WTC11 (cell line): Measurements from ENCODE around the gene VIT. TPM values are rescaled to one million over a fixed set of nuclear protein-coding genes. Genes with fewer than 3 reads are reported as not detected.
A peak's percentile ranks its signal among the peaks of the same experiment; 100 is the strongest.

Experiments
- ATAC-seq: fragments of 200-7000 bp; cut with Tn5 transposase; 2 replicates; pipeline ENCODE4 v1.10.0; 2021; ENCODE audit warnings: mild to moderate bottlenecking, moderate library complexity
- CTCF ChIA-PET: fragments of 300-600 bp; sonication (Branson Sonifier 250); formaldehyde crosslinking; loops from one replicate; lab custom pipeline; 2021; ENCODE audit warnings: antibody characterized with exemption; lab: Charles Lee
- POLR2A ChIA-PET: fragments of 350-600 bp; sonication (Branson Sonifier 250); formaldehyde crosslinking; loops from one replicate; lab custom pipeline; 2021; ENCODE audit warnings: antibody characterized with exemption; lab: Charles Lee
- DNase-seq: peaks from one replicate; pipeline ENCODE4 v3.0.0; 2021; ENCODE audit warnings: low spot score
- H3K27ac Mint-ChIP-seq: 2 replicates; pipeline ENCODE4 v1.8.0; 2021; ENCODE audit warnings: mixed read lengths
- H3K27me3 Mint-ChIP-seq: 2 replicates; pipeline ENCODE4 v1.8.0; 2021; ENCODE audit warnings: low read depth, mild to moderate bottlenecking, moderate library complexity, mixed read lengths
- H3K36me3 Mint-ChIP-seq: 2 replicates; pipeline ENCODE4 v1.8.0; 2021; ENCODE audit warnings: mixed read lengths
- H3K4me1 Mint-ChIP-seq: 2 replicates; pipeline ENCODE4 v1.8.0; 2022; ENCODE audit warnings: mixed read lengths
- H3K4me3 Mint-ChIP-seq: 2 replicates; pipeline ENCODE4 v1.8.0; 2021; ENCODE audit warnings: mild to moderate bottlenecking, moderate library complexity, mixed read lengths
- H3K9me3 Mint-ChIP-seq: 2 replicates; pipeline ENCODE4 v1.8.0; 2021; ENCODE audit warnings: mixed read lengths
- AFF4 ChIP-seq: sonication (generic); formaldehyde crosslinking; IDR thresholded peaks from 2 replicates; pipeline ENCODE4 v1.8.1; 2023; ENCODE audit warnings: mild to moderate bottlenecking, missing genetic modification reagents, borderline replicate concordance
- ARID4B ChIP-seq: sonication (generic); formaldehyde crosslinking; IDR thresholded peaks from 2 replicates; pipeline ENCODE4 v1.8.0; 2023; ENCODE audit warnings: missing genetic modification reagents, mild to moderate bottlenecking, borderline replicate concordance
- CBFB ChIP-seq: sonication (generic); formaldehyde crosslinking; IDR thresholded peaks from 2 replicates; pipeline ENCODE4 v1.8.1; 2022; ENCODE audit warnings: mild to moderate bottlenecking, low read depth, missing genetic modification reagents
- CTCF ChIP-seq: fragments of 200-600 bp; IDR thresholded peaks from 2 replicates; pipeline ENCODE4 v1.8.0; 2022; ENCODE audit warnings: antibody characterized with exemption
- GABPB1 ChIP-seq: sonication (generic); formaldehyde crosslinking; IDR thresholded peaks from 2 replicates; pipeline ENCODE4 v1.8.1; 2023; ENCODE audit warnings: mild to moderate bottlenecking, missing genetic modification reagents
- NR1H2 ChIP-seq: sonication (generic); formaldehyde crosslinking; IDR thresholded peaks from 2 replicates; pipeline ENCODE4 v1.9.0; 2021; ENCODE audit warnings: mild to moderate bottlenecking, moderate library complexity, missing genetic modification reagents
- NR3C1 ChIP-seq: sonication (generic); formaldehyde crosslinking; conservative IDR thresholded peaks from 2 replicates; pipeline ENCODE4 v1.8.1; 2023; ENCODE audit warnings: low read depth, mild to moderate bottlenecking, missing genetic modification reagents
- OVOL2 ChIP-seq: fragments of 250-450 bp; sonication (Bioruptor Pico); IDR thresholded peaks from 2 replicates; pipeline ENCODE4 v1.9.0; 2021; ENCODE audit warnings: mild to moderate bottlenecking, borderline replicate concordance
- RORB ChIP-seq: fragments of 250-450 bp; sonication (Bioruptor Pico); IDR thresholded peaks from 2 replicates; pipeline ENCODE4 v1.9.0; 2021; ENCODE audit warnings: mild to moderate bottlenecking
- TCF7 ChIP-seq: sonication (generic); formaldehyde crosslinking; IDR thresholded peaks from 2 replicates; pipeline ENCODE4 v1.8.0; 2022; ENCODE audit warnings: mild to moderate bottlenecking, low read depth, missing genetic modification reagents, moderate library complexity
- TP53 ChIP-seq: sonication (generic); formaldehyde crosslinking; IDR thresholded peaks from 2 replicates; pipeline ENCODE4 v1.8.1; 2023; ENCODE audit warnings: mild to moderate bottlenecking, missing genetic modification reagents
- ZBTB21 ChIP-seq: sonication (generic); formaldehyde crosslinking; IDR thresholded peaks from 2 replicates; pipeline ENCODE4 v1.8.1; 2023; ENCODE audit warnings: mild to moderate bottlenecking, missing genetic modification reagents, borderline replicate concordance
- ZNF219 ChIP-seq: sonication (generic); formaldehyde crosslinking; IDR thresholded peaks from 2 replicates; pipeline ENCODE4 v1.8.0; 2023; ENCODE audit warnings: missing genetic modification reagents, mild to moderate bottlenecking, borderline replicate concordance
- ZNF425 ChIP-seq: fragments of 250-450 bp; sonication (Bioruptor Pico); conservative IDR thresholded peaks from 2 replicates; pipeline ENCODE4 v1.9.0; 2021; ENCODE audit warnings: mild to moderate bottlenecking
- total RNA-seq: library from RNA; stranded (reverse); gene quantifications from 3 replicates; pipeline ENCODE4 v1.2.3, GENCODE V29; 2021

Gene VIT
- total RNA-seq, 1 experiment from 2014 or later: 0.46 TPM

- H3K4me3 Mint-ChIP-seq: no peak overlapping the region
- H3K27ac Mint-ChIP-seq: no peak overlapping the region
- TF ChIP-seq ZNF425 (CRISPR knock-in tag) (no peak), ARID4B (CRISPR knock-in tag) (no peak), GABPB1 (CRISPR knock-in tag) (no peak), CBFB (no peak), RORB (CRISPR knock-in tag) (no peak), AFF4 (CRISPR knock-in tag) (no peak), TCF7 (CRISPR knock-in tag) (no peak), OVOL2 (CRISPR knock-in tag) (no peak), NR3C1 (CRISPR knock-in tag) (no peak), ZBTB21 (no peak), TP53 (CRISPR knock-in tag) (no peak), ZNF219 (CRISPR knock-in tag) (no peak)
- peaks cover 39% of the 10 kb centered on the region for H3K4me1 Mint-ChIP-seq
- no peaks in the 10 kb centered on the region for H3K9me3 Mint-ChIP-seq
- ChIA-PET POLR2A (no interaction called here), CTCF (interaction anchor here (0.9 to 1.6 kb wide), 5 partner anchors 8 to 122 kb away, joined by 3 to 5 read pairs (median 5); no protein-coding TSS in a partner anchor)
- no peaks in the 10 kb centered on the region for H3K27me3 Mint-ChIP-seq
- DNase-seq (no peak), ATAC-seq (no peak)
- no peaks in the 10 kb centered on the region for H3K36me3 Mint-ChIP-seq
Measured at GRCh38 chr2:36671731-36672130, 24.8 kb upstream of the VIT start.

GRCh38 chr2:36672199-36672598 lies 24.3 kb upstream of the VIT start:
- no peak overlapping the region for H3K4me3 Mint-ChIP-seq
- peak; percentile 54 for ATAC-seq
- TF ChIP-seq NR1H2 (CRISPR knock-in tag) (no peak), CTCF (0 out of 2 replicates have a peak, but pooled peaks have one; percentile 27)
- TF ChIP-seq, all 79 proteins: peak for 1
- peaks cover 44% of the 10 kb centered on the region for H3K4me1 Mint-ChIP-seq
- DNase-seq: no peak
- H3K9me3 Mint-ChIP-seq: no peaks in the 10 kb centered on the region
- H3K27ac Mint-ChIP-seq: no peak overlapping the region
- ChIA-PET CTCF (interaction anchor here (0.8 to 1.6 kb wide), 6 partner anchors 8 to 123 kb away, joined by 3 to 5 read pairs (median 4); no protein-coding TSS in a partner anchor), POLR2A (no interaction called here)
- H3K27me3 Mint-ChIP-seq: no peaks in the 10 kb centered on the region
- no peaks in the 10 kb centered on the region for H3K36me3 Mint-ChIP-seq
